AG10803 (cell line): ENCODE data around the gene TMEM187.

Experiments
- DNase-seq: peaks from one replicate; pipeline ENCODE4 v3.0.0; 2010; ENCODE audit warnings: low read depth
- H3K4me3 ChIP-seq: 2 replicates; pipeline ENCODE4 v1.5.1; 2011; ENCODE audit warnings: mild to moderate bottlenecking, low read length, control low read depth
- TF ChIP-seq, protein P1 (sequence below): conservative IDR thresholded peaks from 2 replicates; pipeline ENCODE4 v1.5.1; 2011; ENCODE audit warnings: mild to moderate bottlenecking, low read length, control low read depth, inconsistent platforms

Gene TMEM187

DNA sequence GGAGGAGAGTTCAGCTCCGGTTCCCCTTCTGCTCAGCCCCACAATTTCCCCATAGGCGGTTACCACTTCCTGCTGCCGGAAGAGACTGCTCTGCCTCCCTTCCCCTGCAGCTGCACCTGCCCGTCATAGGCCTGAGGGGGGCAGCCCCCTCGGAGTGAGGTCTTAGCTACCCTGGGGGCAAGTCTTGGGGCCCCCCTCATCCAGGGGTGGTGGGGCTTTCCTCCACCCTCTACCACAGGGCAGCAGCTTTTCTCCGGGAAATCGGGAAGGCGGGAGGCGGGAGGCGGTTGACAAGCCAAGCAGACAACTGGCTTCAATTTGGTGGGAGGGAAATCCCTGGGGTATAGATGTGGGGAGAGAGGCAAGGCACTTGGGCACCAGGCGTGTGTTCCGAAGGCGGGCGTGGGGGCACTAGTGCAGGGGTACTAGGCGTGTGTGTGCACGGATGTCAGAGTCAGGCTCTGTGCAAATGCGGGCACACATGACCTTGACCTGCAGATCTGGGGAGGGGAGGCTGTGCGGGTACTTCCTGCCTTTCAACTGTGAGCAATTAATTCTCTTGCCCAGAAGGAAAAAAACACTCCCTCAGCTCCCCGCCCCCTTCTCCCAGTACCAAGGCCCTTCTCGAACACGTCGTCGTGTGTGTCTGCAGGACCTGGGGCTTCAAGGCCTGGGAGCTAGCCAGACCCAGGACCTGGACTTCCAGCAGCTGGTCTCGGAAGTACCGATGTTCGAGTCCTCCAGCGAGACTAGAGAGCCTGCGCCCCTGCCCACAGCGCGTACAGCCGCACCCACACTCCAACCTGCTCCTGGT, 45.5 kb upstream of the TMEM187 start:
- DNase-seq: peak; percentile 30
- H3K4me3 ChIP-seq: peak overlapping the region; percentile 70
- TF ChIP-seq, protein P1, sequence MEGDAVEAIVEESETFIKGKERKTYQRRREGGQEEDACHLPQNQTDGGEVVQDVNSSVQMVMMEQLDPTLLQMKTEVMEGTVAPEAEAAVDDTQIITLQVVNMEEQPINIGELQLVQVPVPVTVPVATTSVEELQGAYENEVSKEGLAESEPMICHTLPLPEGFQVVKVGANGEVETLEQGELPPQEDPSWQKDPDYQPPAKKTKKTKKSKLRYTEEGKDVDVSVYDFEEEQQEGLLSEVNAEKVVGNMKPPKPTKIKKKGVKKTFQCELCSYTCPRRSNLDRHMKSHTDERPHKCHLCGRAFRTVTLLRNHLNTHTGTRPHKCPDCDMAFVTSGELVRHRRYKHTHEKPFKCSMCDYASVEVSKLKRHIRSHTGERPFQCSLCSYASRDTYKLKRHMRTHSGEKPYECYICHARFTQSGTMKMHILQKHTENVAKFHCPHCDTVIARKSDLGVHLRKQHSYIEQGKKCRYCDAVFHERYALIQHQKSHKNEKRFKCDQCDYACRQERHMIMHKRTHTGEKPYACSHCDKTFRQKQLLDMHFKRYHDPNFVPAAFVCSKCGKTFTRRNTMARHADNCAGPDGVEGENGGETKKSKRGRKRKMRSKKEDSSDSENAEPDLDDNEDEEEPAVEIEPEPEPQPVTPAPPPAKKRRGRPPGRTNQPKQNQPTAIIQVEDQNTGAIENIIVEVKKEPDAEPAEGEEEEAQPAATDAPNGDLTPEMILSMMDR: no peak

DNA sequence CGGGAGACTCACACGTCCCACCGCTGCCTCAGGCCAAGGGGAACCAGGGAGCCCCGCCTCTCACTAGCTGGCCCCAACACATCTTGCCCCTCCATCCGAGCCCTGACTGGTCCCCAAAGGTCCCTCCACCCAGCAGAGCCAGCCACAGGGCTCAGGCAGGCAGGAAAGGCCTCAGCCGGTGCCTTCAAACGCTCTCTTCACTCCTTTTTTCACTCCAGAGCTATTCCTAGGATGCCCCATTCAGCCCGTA, 45.0 kb upstream of the TMEM187 start:
- TF ChIP-seq, protein P1: no peak
- DNase-seq: peak; percentile 8
- H3K4me3 ChIP-seq: peak overlapping the region; percentile 70

DNA sequence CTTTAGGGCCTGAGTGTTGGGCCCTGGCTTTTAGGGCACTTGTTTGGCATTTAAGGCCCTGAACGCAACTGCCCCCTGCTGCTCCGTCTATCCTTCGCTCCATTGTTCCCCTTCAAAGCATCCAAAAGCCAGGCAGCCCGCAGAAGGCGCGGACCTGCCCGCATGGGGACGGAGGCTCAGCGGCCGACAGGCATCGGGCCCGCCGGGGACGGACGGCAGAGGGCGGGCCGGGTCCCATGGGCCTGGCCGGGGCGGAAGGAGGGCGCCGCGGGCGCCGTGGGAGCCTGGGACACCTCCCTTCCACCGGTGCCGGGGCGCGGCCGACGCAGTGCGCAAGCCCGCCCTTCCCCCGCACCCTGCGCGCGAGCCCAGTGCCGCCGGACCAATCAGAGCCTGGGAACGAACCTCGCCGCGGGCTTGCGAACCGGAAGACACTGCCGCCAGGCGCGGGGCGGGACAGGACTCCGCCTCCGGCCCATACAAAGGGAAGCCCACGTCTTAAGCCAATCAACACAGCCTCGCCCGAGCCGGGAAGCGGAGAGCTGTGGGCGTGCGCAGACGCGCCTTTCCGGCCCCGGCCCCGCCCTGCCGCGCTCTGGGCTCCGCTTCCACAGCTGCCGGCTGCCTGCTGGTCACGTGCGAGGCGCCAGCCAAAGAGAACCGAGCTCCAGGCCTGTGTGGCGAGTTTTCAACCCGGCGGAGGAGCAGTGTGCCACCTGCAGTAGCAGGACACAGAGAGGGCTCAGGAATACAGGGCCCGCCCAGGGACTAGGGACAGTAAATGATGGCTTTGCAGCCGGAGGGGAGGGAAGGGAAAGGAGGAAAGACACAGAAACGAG, 44.4 kb upstream of the TMEM187 start:
- TF ChIP-seq, protein P1: peak; percentile 21
- peak; percentile 98 for DNase-seq
- H3K4me3 ChIP-seq: peak overlapping the region; percentile 70

DNA sequence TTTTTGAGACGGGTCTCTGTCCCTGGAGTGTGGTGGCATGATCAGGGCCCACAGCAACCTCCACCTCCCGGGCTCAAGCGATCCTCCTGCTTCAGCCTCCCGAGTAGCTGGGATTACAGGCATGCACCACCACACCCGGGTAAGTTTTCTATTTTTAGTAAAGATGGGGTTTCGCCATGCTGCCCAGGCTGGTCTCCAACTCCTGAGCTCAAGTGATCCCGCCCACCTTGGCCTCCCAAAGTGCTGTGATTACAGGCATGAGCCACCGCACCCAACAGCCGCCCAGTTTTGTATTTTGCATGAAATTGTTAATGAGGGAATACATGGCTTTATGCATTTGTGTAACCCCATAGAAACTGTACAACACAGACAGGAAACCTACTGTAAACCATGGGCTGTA, 43.7 kb upstream of the TMEM187 start:
- no peak for DNase-seq
- H3K4me3 ChIP-seq: no peak overlapping the region
- TF ChIP-seq, protein P1: no peak

DNA sequence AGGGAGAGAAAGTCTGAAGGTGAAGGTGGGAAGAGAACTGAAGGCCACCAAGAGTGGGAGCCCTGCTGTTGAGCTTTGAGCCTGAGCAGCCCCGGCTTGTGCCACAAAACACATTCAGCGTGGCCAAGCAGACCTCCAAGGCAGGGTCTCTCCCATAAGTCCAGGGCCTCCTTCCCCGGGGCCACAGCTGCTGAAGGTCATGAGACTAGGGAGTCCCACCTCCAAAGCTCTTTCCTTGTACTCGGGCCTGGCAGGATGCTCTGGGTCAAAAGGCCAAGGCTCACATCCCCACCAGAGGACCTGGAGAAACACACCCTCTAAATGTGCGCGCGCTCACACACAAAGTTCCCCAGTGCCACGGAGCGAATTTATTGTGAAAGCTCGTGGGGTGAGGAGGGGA, 43.0 kb upstream of the TMEM187 start:
- no peak for DNase-seq
- TF ChIP-seq, protein P1: no peak
- H3K4me3 ChIP-seq: no peak overlapping the region

DNA sequence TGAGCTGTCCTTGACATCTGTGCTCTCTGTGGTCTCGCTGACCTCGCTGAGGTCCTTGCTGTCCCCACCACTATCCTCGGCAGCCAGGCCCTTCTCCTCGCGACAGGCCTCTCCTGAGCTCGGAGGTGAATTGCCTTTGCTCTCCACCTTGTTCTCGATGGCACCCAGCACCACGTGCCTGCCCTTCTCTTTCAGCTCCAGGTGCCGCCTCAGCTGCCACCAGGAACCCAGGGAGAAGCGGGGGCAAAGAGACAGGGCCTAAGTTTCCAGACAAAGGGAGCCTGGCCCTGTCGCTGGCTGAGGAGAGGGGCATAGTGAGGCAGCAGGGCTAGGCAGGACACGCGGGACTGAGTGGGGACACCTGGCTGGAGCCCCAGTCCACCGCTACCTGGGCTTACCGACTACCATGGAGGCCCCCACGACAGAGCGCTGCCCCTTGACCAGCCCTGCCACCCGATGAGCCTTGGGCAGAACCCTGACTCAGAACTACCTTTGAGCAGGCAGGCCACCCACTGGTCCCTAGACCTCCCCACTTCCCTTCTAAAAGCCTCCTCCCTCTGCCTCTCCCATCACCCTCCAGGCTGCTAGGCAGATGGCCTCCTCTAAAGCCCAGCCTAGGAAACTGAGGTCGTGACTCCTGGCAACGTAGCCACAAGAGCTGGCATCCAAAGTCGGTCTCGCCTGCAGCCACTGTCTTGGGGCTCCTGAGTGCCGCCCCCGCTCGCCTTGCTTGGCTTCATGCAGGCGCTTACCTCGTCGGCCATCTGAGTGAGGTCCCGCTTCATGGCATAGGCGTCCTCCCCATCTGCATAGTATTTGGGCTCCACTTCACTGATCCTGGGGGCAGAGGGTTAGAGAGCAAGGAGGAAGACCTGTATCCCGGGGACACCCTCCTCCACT, 42.3 kb upstream of the TMEM187 start:
- TF ChIP-seq, protein P1: no peak
- no peak for DNase-seq
- H3K4me3 ChIP-seq: no peak overlapping the region
